OCI-LY7 (cell line): ENCODE results near the gene TLE6.

Experiments used
- EZH2phosphoT487 ChIP-seq: fragments of 200-600 bp; sonication (generic); IDR thresholded peaks from 2 replicates; pipeline ENCODE4 v1.6.1; 2018; ENCODE audit warnings: low read depth, borderline replicate concordance, mild to moderate bottlenecking, mixed run types, antibody characterized with exemption, low read length, moderate library complexity, mixed read lengths
- TF ChIP-seq, protein P1 (sequence below): fragments of 200-600 bp; sonication (generic); conservative IDR thresholded peaks from 2 replicates; pipeline ENCODE4 v1.5.1; 2014; ENCODE audit warnings: mild to moderate bottlenecking, antibody characterized with exemption, low read length, moderate library complexity, mixed read lengths

GRCh38 chr19:3027292-3027691 is 49.9 kb downstream of the TLE6 start:
- TF ChIP-seq, protein P1, sequence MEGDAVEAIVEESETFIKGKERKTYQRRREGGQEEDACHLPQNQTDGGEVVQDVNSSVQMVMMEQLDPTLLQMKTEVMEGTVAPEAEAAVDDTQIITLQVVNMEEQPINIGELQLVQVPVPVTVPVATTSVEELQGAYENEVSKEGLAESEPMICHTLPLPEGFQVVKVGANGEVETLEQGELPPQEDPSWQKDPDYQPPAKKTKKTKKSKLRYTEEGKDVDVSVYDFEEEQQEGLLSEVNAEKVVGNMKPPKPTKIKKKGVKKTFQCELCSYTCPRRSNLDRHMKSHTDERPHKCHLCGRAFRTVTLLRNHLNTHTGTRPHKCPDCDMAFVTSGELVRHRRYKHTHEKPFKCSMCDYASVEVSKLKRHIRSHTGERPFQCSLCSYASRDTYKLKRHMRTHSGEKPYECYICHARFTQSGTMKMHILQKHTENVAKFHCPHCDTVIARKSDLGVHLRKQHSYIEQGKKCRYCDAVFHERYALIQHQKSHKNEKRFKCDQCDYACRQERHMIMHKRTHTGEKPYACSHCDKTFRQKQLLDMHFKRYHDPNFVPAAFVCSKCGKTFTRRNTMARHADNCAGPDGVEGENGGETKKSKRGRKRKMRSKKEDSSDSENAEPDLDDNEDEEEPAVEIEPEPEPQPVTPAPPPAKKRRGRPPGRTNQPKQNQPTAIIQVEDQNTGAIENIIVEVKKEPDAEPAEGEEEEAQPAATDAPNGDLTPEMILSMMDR = no peak
- TF ChIP-seq EZH2phosphoT487 = no peak
